H1 (cell line): ENCODE data around the gene CHD8. TPM values are rescaled to one million over a fixed set of nuclear protein-coding genes. Genes with fewer than 3 reads are reported as not detected.

Experiments
- ATF2 ChIP-seq: IDR thresholded peaks from 2 replicates; pipeline ENCODE4 v1.6.1; 2012; ENCODE audit warnings: low read length, inconsistent platforms
- CBX8 ChIP-seq: fragments of 300-800, 300-1000 bp; sonication (generic); IDR thresholded peaks from 2 replicates; pipeline ENCODE4 v1.7.1; 2016; ENCODE audit warnings: low read depth, low read length, borderline replicate concordance
- CHD1 ChIP-seq: IDR thresholded peaks from 2 replicates; pipeline ENCODE4 v1.6.1; 2012; ENCODE audit warnings: low read depth, low read length, improper control_type of control experiment
- CHD2 ChIP-seq: IDR thresholded peaks from 2 replicates; pipeline ENCODE4 v1.6.1; 2012; ENCODE audit warnings: low read length, improper control_type of control experiment
- CREB1 ChIP-seq: IDR thresholded peaks from 2 replicates; pipeline ENCODE4 v1.6.1; 2012; ENCODE audit warnings: inconsistent platforms
- CTBP2 ChIP-seq: IDR thresholded peaks from 2 replicates; pipeline ENCODE4 v1.7.0; 2011; ENCODE audit warnings: borderline replicate concordance, mild to moderate bottlenecking, moderate library complexity, mixed read lengths, low read length; ENCODE audit not compliant: insufficient read depth, insufficient read length
- JUND ChIP-seq: IDR thresholded peaks from 2 replicates; pipeline ENCODE4 v1.6.1; 2011; ENCODE audit warnings: mild to moderate bottlenecking, improper control_type of control experiment, low read length
- KDM4A ChIP-seq: IDR thresholded peaks from one replicate; pipeline ENCODE4 v1.7.1; 2012; ENCODE audit warnings: low read depth, mild to moderate bottlenecking, moderate library complexity, low read length, inconsistent platforms; ENCODE audit not compliant: severe bottlenecking
- NANOG ChIP-seq: IDR thresholded peaks from 2 replicates; pipeline ENCODE4 v1.6.1; 2011; ENCODE audit warnings: low read length, low read depth, mild to moderate bottlenecking, inconsistent platforms; ENCODE audit not compliant: insufficient read depth, poor library complexity, severe bottlenecking
- NRF1 ChIP-seq: IDR thresholded peaks from 2 replicates; pipeline ENCODE4 v1.6.1; 2011; ENCODE audit warnings: mild to moderate bottlenecking, low read depth, low read length, improper control_type of control experiment
- POLR2A ChIP-seq, 2 experiments: IDR thresholded peaks; 1 replicate in 1 of 2; 2 replicates in 1 of 2; pipeline ENCODE4 v1.6.1; 2011; ENCODE audit warnings: low read depth in 2 of 2, low read length in 2 of 2, mild to moderate bottlenecking in 2 of 2; ENCODE audit errors: control extremely low read depth in 1 of 2
- POLR2AphosphoS5 ChIP-seq: IDR thresholded peaks from 2 replicates; pipeline ENCODE4 v1.6.1; 2011; ENCODE audit warnings: low read depth, low read length
- RBBP5 ChIP-seq: IDR thresholded peaks from 2 replicates; pipeline ENCODE4 v1.7.1; 2012; ENCODE audit warnings: low read depth, mild to moderate bottlenecking, inconsistent platforms, low read length, moderate library complexity, borderline replicate concordance
- RFX5 ChIP-seq: IDR thresholded peaks from 2 replicates; pipeline ENCODE4 v1.6.1; 2011; ENCODE audit warnings: low read depth, low read length, improper control_type of control experiment, borderline replicate concordance
- RXRA ChIP-seq: IDR thresholded peaks from 2 replicates; pipeline ENCODE4 v1.6.1; 2011; ENCODE audit warnings: low read depth, mild to moderate bottlenecking, low read length, moderate library complexity; ENCODE audit not compliant: insufficient read depth
- SP1 ChIP-seq: IDR thresholded peaks from 2 replicates; pipeline ENCODE4 v1.6.1; 2011; ENCODE audit warnings: low read depth, low read length
- SP2 ChIP-seq: IDR thresholded peaks from 2 replicates; pipeline ENCODE4 v1.6.1; 2012; ENCODE audit warnings: mild to moderate bottlenecking, low read length, inconsistent platforms
- SP4 ChIP-seq: IDR thresholded peaks from 2 replicates; pipeline ENCODE4 v1.6.1; 2012; ENCODE audit warnings: low read length, inconsistent platforms
- SUZ12 ChIP-seq: fragments of 200-600 bp; sonication (generic); IDR thresholded peaks from 2 replicates; pipeline ENCODE4 v1.6.1; 2012; ENCODE audit warnings: mild to moderate bottlenecking, inconsistent platforms, low read length, moderate library complexity, mixed read lengths
- TAF7 ChIP-seq: optimal IDR thresholded peaks from 2 replicates; pipeline ENCODE3; 2011; ENCODE audit warnings: low read depth, mild to moderate bottlenecking, inconsistent platforms, low read length, moderate library complexity, borderline replicate concordance
- TBP ChIP-seq: IDR thresholded peaks from 2 replicates; pipeline ENCODE4 v1.6.1; 2011; ENCODE audit warnings: low read depth, low read length, improper control_type of control experiment
- TCF12 ChIP-seq: IDR thresholded peaks from 2 replicates; pipeline ENCODE4 v1.6.1; 2011; ENCODE audit warnings: low read depth, mild to moderate bottlenecking, low read length
- USF2 ChIP-seq: IDR thresholded peaks from 2 replicates; pipeline ENCODE4 v1.6.1; 2011; ENCODE audit warnings: low read length, improper control_type of control experiment
- polyA plus RNA-seq, 7 experiments: library from polyadenylated mRNA; depleted of rRNA in 3 of 7; stranded (reverse) in 5 of 7; unstranded in 2 of 7; fragments of >200 nt in 5 of 7; fragments of 200-250 nt in 2 of 7; gene quantifications; 1 replicate in 5 of 7; 2 replicates in 1 of 7; 4 replicates in 1 of 7; pipeline versions ENCODE4 v1.2.1 to v1.2.3, GENCODE V29; 2011 to 2013; ENCODE audit warnings: missing spikeins in 2 of 7, mixed read lengths in 2 of 7
- total RNA-seq: library from RNA; stranded (reverse); fragmentation: NEBNext Ultra II Directional; extraction: Animal tissue kit (Norgen Biotek cat#: 25700); gene quantifications from 2 replicates; pipeline ENCODE4 v1.2.1, GENCODE V29; 2021

Gene CHD8
- total and polyA plus RNA-seq, 2 of the 8 experiments (the other 6 are each of a cell fraction or from before 2014, with no cell fraction given), result 88.3 to 140 TPM

GRCh38 chr14:21455912-21456667 is at the start of gene CHD8 (continued):
- TF ChIP-seq TAF7, result peak; percentile 87
- TF ChIP-seq TBP, result peak; percentile 77
- TF ChIP-seq USF2, result no peak
- no peak for TF ChIP-seq TCF12
- no peak for TF ChIP-seq CTBP2
- no peak for TF ChIP-seq JUND
- peak; percentile 95 for TF ChIP-seq POLR2AphosphoS5
- no peak for TF ChIP-seq RXRA
- TF ChIP-seq ATF2, result no peak
- TF ChIP-seq POLR2A (IDR thresholded peaks at IDR 0.05; ENCODE audit: control extremely low read depth in 1 of 2, low read depth in 2 of 2, low read length in 2 of 2), result peak; percentile 79 to 99
- peak; percentile 63; the same call in 1 of the 2 replicates for TF ChIP-seq SP4
- TF ChIP-seq RFX5, result no peak
- TF ChIP-seq NANOG, result no peak
- TF ChIP-seq SUZ12, result no peak
- peak; percentile 90; the same call in 1 of the 2 replicates for TF ChIP-seq SP1
- peak; percentile 62 for TF ChIP-seq CREB1
- no peak for TF ChIP-seq NRF1
- TF ChIP-seq RBBP5, result peak; percentile 81
- no peak for TF ChIP-seq CHD1
- no peak for TF ChIP-seq SP2
- TF ChIP-seq KDM4A, result peak; percentile 4
- 0 out of 2 replicates have a peak, but pooled peaks have one; percentile 46 for TF ChIP-seq CHD2
- TF ChIP-seq CBX8, result no peak
